HG02759 (cell line): ENCODE results near the gene ITGAL.
"Not testable (repeated sequence)": the region's sequence is repeated elsewhere in the genome, so short reads cannot be mapped to it uniquely, and the experiment has no call there.

Source experiments
- ATAC-seq: cut with Tn5 transposase; IDR thresholded peaks from one replicate; pipeline ENCODE4 v1.9.1; 2021; ENCODE audit warnings: mild to moderate bottlenecking, moderate library complexity; ENCODE audit not compliant: unreplicated experiment

ITGAL gene

GRCh38 chr16:30457743-30458560 is 14.6 kb upstream of the ITGAL start:
- ATAC-seq: no peak

- ATAC-seq: peak; percentile 92
Measured at GRCh38 chr16:30458561-30459394, 13.8 kb upstream of the ITGAL start.

- no peak for ATAC-seq
Measured at GRCh38 chr16:30459456-30459855, 13.1 kb upstream of the ITGAL start.

GRCh38 chr16:30461426-30461825 is 11.1 kb upstream of the ITGAL start:
- not testable (repeated sequence) for ATAC-seq

- ATAC-seq: no peak
Measured at GRCh38 chr16:30464078-30464477, 8.5 kb upstream of the ITGAL start.

- ATAC-seq: no peak
Measured at GRCh38 chr16:30470170-30470512, 2.4 kb upstream of the ITGAL start.

GRCh38 chr16:30470632-30470995 is 1.9 kb upstream of the ITGAL start:
- no peak for ATAC-seq

GRCh38 chr16:30473231-30474073 is 910 bp downstream of the ITGAL start:
- peak; percentile 38 for ATAC-seq

GRCh38 chr16:30474074-30474452 is 1.5 kb downstream of the ITGAL start:
- no peak for ATAC-seq

- no peak for ATAC-seq
Measured at GRCh38 chr16:30474684-30475083, 2.1 kb downstream of the ITGAL start.

- ATAC-seq: no peak
Measured at GRCh38 chr16:30476991-30477390, 4.4 kb downstream of the ITGAL start.

- ATAC-seq: not testable (repeated sequence)
Measured at GRCh38 chr16:30477773-30478172, 5.2 kb downstream of the ITGAL start.

- ATAC-seq: no peak
Measured at GRCh38 chr16:30478766-30479478, 6.4 kb downstream of the ITGAL start.

- ATAC-seq: no peak
Measured at GRCh38 chr16:30481381-30481780, 8.8 kb downstream of the ITGAL start.

GRCh38 chr16:30482366-30482765 is 9.8 kb downstream of the ITGAL start:
- no peak for ATAC-seq

- no peak for ATAC-seq
Measured at GRCh38 chr16:30484887-30485286, 12.3 kb downstream of the ITGAL start.

- ATAC-seq: no peak
Measured at GRCh38 chr16:30485818-30486436, 13.4 kb downstream of the ITGAL start.

GRCh38 chr16:30488764-30489605 is 16.4 kb downstream of the ITGAL start:
- ATAC-seq: no peak

- ATAC-seq: no peak
Measured at GRCh38 chr16:30490210-30490609, 17.7 kb downstream of the ITGAL start.
